ENCODE measurements around the gene PKN3. TPM values are rescaled to one million over a fixed set of nuclear protein-coding genes. Genes with fewer than 3 reads are reported as not detected.

Gene PKN3
- total and polyA plus RNA-seq, 9 of the 15 experiments (the other 6 are each of a cell fraction or from before 2014, with no cell fraction given), result 0.82 to 49.2 (median 19.7) TPM

DNA sequence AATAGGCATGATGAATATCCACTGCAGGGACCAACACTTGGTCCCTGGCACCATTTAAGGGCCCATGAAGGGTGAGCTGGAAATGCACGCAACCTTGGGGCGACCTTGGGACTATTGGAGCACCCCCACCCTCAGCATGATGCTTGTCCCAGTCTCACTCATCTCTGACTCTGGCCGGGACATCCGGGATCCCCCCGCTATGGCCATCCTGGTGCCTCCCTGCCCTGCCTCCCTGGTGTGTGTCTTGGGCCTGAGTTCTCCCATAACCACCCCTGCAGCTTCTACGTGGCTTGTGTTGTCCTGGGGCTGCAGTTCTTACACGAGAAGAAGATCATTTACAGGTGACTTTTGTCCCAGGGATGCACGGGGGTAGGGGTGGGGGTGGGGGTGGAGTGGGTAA, 15.7 kb downstream of the PKN3 start:
- Histone ChIP-seq H3K36me3 (ENCODE audit: control insufficient read depth, insufficient read depth, low read length) (peaks cover 73% of the 10 kb centered on the region; the same call in 2 of the 3 replicates), H3K27ac (ENCODE audit: extremely low read depth, low read depth, low read length) (no peak overlapping the region), H3K4me1 (replicated peaks in 1 of 2; ENCODE audit: control insufficient read depth in 2 of 2, insufficient read depth in 2 of 2, low read length in 2 of 2) (peaks cover 6 to 28% of the 10 kb centered on the region in 2 experiments; a peak in 4 of 5 replicates), H3K4me3 (no peak overlapping the region), H3K4me2 (ENCODE audit: insufficient read depth, low read length) (no peak overlapping the region), H2AFZ (ENCODE audit: low read depth, low read length) (no peak overlapping the region), H4K20me1 (replicated peaks; ENCODE audit: control insufficient read depth, insufficient read depth, low read length) (no peaks in the 10 kb centered on the region), H3K27me3 (ENCODE audit: control insufficient read depth in 2 of 2, insufficient read depth in 2 of 2, low read length in 2 of 2) (no peaks in the 10 kb centered on the region), H3K9me3 (replicated peaks; ENCODE audit: control insufficient read depth, insufficient read depth, low read depth, low read length) (no peaks in the 10 kb centered on the region), H3K79me2 (ENCODE audit: control insufficient read depth, insufficient read depth, low read length) (no peaks in the 10 kb centered on the region), H3K9ac (ENCODE audit: insufficient read depth in 1 of 2, low read depth in 2 of 2, low read length in 2 of 2) (no peak overlapping the region), H3K9me1 (ENCODE audit: control insufficient read depth, insufficient read depth, low read length) (peaks cover 2% of the 10 kb centered on the region)
- intact Hi-C loops (cut with micrococcal nuclease) (no loop called here), in situ Hi-C loops (cut with MboI) (loop anchor here (5.0 to 10.0 kb wide), 2 partner anchors 71 to 293 kb away; partner anchors contain the start of gene CERCAM)
- BruUV-seq (replicated peaks), result no TSS peak
- FAIRE-seq (no peak), ATAC-seq (no peak), DNase-seq (ENCODE audit: extremely low read depth in 1 of 4, low spot score in 3 of 4) (no peak)
- TF ChIP-seq TAL1 (IDR thresholded peaks at IDR 0.05) (no peak), ZNF197 (CRISPR knock-in tag; IDR thresholded peaks at IDR 0.05; ENCODE audit: low read depth) (no peak), SRSF7 (optimal IDR thresholded peaks at IDR 0.05; ENCODE audit: low read depth, low read length) (no peak), KLF16 (IDR thresholded peaks at IDR 0.05) (no peak), POLR2G (IDR thresholded peaks at IDR 0.05; ENCODE audit: low read depth, low read length) (peak; percentile 34; the same call in 1 of the 2 replicates), ZNF780A (CRISPR knock-in tag; IDR thresholded peaks at IDR 0.05) (no peak), TEAD4 (IDR thresholded peaks at IDR 0.05; ENCODE audit: low read length) (no peak), TEAD4 (CRISPR knock-in tag; IDR thresholded peaks at IDR 0.05; ENCODE audit: borderline replicate concordance) (no peak)
- TF ChIP-seq, protein P1, sequence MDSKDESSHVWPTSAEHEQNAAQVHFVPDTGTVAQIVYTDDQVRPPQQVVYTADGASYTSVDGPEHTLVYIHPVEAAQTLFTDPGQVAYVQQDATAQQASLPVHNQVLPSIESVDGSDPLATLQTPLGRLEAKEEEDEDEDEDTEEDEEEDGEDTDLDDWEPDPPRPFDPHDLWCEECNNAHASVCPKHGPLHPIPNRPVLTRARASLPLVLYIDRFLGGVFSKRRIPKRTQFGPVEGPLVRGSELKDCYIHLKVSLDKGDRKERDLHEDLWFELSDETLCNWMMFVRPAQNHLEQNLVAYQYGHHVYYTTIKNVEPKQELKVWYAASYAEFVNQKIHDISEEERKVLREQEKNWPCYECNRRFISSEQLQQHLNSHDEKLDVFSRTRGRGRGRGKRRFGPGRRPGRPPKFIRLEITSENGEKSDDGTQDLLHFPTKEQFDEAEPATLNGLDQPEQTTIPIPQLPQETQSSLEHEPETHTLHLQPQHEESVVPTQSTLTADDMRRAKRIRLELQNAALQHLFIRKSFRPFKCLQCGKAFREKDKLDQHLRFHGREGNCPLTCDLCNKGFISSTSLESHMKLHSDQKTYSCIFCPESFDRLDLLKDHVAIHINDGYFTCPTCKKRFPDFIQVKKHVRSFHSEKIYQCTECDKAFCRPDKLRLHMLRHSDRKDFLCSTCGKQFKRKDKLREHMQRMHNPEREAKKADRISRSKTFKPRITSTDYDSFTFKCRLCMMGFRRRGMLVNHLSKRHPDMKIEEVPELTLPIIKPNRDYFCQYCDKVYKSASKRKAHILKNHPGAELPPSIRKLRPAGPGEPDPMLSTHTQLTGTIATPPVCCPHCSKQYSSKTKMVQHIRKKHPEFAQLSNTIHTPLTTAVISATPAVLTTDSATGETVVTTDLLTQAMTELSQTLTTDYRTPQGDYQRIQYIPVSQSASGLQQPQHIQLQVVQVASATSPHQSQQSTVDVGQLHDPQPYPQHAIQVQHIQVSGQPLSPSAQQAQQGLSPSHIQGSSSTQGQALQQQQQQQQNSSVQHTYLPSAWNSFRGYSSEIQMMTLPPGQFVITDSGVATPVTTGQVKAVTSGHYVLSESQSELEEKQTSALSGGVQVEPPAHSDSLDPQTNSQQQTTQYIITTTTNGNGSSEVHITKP (IDR thresholded peaks at IDR 0.05; ENCODE audit: partially characterized antibody), result peak; percentile 37
- ChIA-PET CTCF (ENCODE audit: low intra/inter-chr PET ratio) (interaction anchor here (0.6 kb wide), 1 partner anchor 94 kb away, joined by 3 read pairs; no protein-coding TSS in a partner anchor), POLR2A (interaction anchor here (0.8 kb wide), 1 partner anchor 9 kb away, joined by 3 read pairs; no protein-coding TSS in a partner anchor)
- 85% methylated on average over 7 of the region's 8 CpGs for WGBS (ENCODE audit: insufficient coverage, low coverage, missing lambda C conversion rate)

Measured in K562 (cell line).